Renal pelvis (tissue), 4 donors: ENCODE measurements around the gene PRKCA. TPM values are rescaled to one million over a fixed set of nuclear protein-coding genes. Genes with fewer than 3 reads are reported as not detected.

Experiments used
- DNase-seq: peaks from one replicate; pipeline ENCODE4 v3.0.0-alpha.2; 2013
- polyA plus RNA-seq, 3 donors: library from polyadenylated mRNA; unstranded; fragments of 120-200 nt; gene quantifications; one replicate each; pipeline ENCODE4 v1.2.1, GENCODE V29; 2013; ENCODE audit not compliant: insufficient read length in 3 of 3

The PRKCA gene
- polyA plus RNA-seq, 3 donors = 22.1 to 32.7 (median 28.5) TPM

DNA sequence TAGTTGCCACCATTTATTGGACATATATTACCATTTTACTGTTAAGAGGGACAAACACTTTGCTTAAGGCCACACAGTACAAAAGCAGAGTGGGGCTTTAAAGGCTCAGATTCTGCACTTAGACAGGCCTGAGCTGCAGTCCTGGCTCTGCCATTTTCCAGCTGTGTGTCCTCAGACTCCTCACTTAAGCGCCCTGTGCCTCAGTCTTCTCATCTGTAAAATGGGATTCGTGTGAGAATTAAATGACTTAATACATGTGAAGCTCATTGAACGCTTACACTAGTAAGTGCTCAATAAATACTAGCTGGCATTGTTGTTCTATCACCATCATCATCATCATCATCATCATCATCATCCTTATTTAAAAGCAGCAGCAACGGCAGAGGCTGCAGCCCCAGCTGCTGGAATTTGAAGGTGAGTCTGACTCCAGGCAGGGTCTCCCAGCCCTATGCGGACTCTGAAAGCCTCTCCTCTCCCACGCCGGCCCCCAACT is 532.1 kb downstream of the PRKCA start:
- DNase-seq = no peak

DNA sequence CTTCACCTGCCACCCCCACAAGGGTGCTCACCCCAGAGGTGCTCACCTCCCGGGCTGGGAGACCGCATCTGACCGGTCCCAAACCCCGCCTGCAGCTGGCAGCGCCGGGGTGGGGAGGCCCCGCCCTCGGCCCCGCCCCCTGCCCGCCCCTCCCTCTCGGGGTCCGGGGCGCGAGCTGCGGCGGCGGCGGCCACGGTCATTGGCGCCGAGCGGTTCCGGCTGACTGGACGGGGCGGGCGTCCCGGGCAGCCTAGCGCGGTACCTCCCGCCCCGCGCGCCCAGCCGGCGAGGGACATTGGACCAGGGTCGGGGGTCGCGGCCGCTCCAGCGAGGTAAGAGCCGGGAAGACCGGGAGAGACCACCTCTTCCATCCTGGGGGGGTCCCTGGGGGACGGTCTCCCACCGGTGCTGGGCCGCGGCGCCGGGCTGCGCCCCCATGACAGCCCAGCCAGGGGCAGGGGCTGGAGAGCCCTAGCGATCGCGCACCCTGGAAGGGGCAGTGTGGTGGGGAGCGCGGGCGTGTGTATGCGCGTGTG is 532.6 kb downstream of the PRKCA start, which contains the start of gene CACNG5:
Gene CACNG5, plus strand, starts transcription at position 199 of the 536 bp plus-strand sequence. CDS start 42,216 bp downstream, outside the sequence.
- peak; percentile 61 for DNase-seq

- DNase-seq = no peak
These were observed 533.1 kb downstream of the PRKCA start for GRCh38 chr17:66835476-66835875.

- DNase-seq = no peak
These were observed 533.9 kb downstream of the PRKCA start for GRCh38 chr17:66836063-66837005.

GRCh38 chr17:66837226-66837625 is 534.8 kb downstream of the PRKCA start:
- no peak for DNase-seq

GRCh38 chr17:66837885-66838665 is 535.7 kb downstream of the PRKCA start:
- no peak for DNase-seq

GRCh38 chr17:66839616-66840015 is 537.2 kb downstream of the PRKCA start:
- no peak for DNase-seq

- no peak for DNase-seq
These were observed 537.6 kb downstream of the PRKCA start for GRCh38 chr17:66840061-66840460.

- no peak for DNase-seq
These were observed 538.9 kb downstream of the PRKCA start for GRCh38 chr17:66841328-66841727.

DNA sequence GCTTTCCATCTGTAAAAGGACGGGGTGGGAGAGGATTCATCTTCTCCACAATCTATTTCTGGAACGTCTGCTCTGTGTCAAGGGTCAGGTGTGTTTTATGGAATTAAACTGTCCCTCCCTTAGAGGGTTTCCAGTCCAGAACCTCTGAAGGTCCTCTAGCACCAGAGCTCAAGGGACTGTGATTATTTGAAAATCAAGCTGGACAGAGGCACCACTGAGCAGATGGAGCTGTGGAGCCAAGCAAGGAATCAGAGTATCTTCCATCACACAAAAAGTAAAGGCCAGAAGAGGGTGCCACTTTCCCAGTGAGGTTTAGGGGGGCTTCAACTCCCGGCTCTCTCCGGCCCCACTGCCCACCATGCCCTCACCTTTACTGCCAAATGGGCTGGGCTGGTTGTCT is 539.3 kb downstream of the PRKCA start:
- DNase-seq = no peak

GRCh38 chr17:66842505-66842904 is 540.1 kb downstream of the PRKCA start:
- no peak for DNase-seq

- DNase-seq = no peak
These were observed 540.5 kb downstream of the PRKCA start for GRCh38 chr17:66842959-66843358.

- no peak for DNase-seq
These were observed 541.2 kb downstream of the PRKCA start for GRCh38 chr17:66843627-66844026.

DNA sequence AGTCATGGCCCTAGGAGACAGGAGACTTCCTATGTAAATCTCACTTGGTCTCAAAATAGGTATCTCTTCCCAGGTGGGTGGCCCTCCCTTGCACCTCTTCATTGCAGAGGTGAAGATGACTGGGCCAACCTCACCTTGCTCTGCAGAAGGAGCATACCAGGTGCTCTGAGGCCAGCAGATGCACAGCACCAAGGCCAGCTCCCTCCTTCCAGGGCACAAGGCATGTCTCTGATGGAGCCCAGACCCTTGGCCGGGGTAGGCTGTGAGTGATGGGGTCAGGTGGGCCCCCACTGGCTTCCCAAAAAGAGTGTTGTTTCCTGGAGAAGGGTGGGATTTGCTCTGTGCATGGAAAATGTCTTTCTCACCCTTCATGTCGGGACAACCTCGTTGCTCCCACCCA is 545.3 kb downstream of the PRKCA start:
- DNase-seq = no peak

DNA sequence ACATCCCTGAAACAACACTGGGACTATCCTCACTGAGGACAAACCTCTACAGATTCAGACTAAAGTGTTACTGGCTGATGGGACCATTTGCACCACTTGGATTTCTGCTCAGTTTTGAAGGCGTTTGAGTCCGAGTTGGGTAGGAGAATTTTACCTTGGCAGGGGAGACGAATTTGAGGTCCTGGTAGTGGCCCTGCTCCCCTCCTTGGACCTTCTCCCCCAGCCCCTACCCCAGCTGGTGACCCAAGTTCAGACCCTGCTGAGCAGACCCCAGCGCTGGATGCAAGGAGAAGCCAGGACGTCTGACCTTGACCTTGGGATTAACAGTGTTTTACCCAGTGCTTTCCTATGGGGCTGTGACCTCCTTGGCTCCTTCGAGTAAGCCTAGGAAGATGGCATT is 546.1 kb downstream of the PRKCA start:
- no peak for DNase-seq

DNA sequence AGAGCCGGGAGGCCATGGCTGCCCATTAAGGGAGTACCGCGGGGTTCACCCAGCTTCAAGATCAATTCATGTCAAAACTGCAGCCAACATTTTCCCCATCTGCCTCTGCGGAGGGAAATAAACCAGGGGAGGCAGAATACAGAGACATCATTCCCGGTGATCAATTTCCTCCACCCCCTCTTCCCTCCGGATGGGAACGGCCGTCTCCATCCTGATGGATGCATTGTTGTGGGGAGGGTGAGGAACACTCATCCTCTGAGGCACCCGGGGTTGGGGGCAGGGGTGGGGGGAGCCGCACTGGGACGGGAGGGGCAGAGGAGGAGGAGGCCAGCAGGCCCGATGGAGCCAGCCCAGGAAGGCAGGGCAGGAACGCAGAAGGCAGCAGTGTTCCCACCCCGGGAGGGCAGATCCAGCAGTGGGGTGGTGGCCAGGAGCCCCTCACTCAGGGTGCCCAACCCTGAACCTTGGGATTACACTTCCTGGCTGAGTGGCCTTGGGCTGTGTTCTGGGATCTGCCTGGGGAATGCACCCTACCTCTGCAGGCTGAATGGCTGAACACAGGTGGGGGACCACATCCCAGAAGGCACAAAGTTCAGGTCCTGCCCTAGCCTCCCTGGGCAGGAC is 546.7 kb downstream of the PRKCA start:
- no peak for DNase-seq

GRCh38 chr17:66849851-66850580 is 547.6 kb downstream of the PRKCA start:
- no peak for DNase-seq

- DNase-seq = no peak
These were observed 548.3 kb downstream of the PRKCA start for GRCh38 chr17:66850692-66851091.

GRCh38 chr17:66855204-66855603 is 552.8 kb downstream of the PRKCA start:
- no peak for DNase-seq

DNA sequence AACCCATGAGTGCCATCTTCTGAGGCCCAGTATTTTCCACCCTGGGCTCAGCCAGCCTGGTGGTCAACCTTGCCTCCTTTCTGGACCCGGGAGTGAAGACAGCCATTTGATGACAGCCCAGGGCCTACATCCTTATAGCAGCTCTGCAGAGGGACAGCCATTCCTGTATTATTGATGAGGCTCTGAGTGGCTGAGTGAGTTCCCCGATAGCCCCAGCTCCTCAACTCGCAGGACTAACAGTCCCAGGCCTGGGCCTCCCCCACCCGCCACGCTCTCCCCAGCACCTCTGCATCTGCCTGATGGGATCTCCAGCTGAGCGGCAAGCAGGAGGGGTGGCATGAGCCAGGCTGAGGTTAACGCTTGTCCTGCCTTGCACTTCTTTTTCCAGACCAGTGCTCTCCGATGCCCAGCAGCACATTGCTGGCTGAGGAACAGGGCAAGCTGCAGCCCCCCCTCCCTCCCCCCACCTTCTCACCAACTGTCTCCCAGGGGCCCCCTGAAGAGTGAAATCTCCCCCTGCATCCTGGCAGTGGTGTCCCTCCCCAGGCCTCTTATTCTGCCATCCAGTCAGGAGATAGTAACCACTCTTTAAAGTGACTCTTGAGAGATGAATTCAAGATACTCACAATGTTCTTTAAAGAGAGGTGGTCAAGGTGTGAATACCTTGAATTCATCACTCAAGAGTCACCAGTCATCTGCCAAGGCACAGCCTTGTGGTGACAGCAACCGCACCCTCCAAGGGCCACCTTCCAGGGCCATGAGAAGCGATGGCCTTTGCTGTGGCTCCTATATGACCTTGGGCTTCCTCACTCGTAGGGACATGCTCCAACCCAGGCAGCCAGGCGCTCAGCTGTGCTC is 556.0 kb downstream of the PRKCA start:
- DNase-seq = no peak
